GM23338 (cell line): ENCODE data around the gene TBATA. TPM values are rescaled to one million over a fixed set of nuclear protein-coding genes. Genes with fewer than 3 reads are reported as not detected.

Experiments used
- ATAC-seq: fragments of 200-7000 bp; cut with Tn5 transposase; 3 replicates; pipeline ENCODE4 v1.9.1; 2020
- DNase-seq: peaks from one replicate; pipeline ENCODE4 v3.0.0-alpha.2; 2015; ENCODE audit warnings: low spot score
- H2AFZ ChIP-seq: fragments of 200-600 bp; sonication (generic); 2 replicates; pipeline ENCODE4 v1.8.0; 2016; ENCODE audit warnings: antibody characterized with exemption, mild to moderate bottlenecking, moderate library complexity
- H3F3A ChIP-seq: fragments of 200-600 bp; sonication (generic); replicated peaks from 2 replicates; pipeline ENCODE4 v1.8.0; 2017; ENCODE audit warnings: antibody characterized with exemption, mixed run types, low read depth
- H3K27ac ChIP-seq: fragments of 200-600 bp; sonication (generic); 2 replicates; pipeline ENCODE4 v1.6.1; 2016; ENCODE audit warnings: low read depth
- H3K27me3 ChIP-seq: fragments of 200-600 bp; sonication (generic); 2 replicates; pipeline ENCODE4 v1.8.0; 2016; ENCODE audit warnings: mild to moderate bottlenecking, mixed run types, moderate library complexity; ENCODE audit not compliant: insufficient read depth
- H3K36me3 ChIP-seq: fragments of 200-600 bp; sonication (generic); 2 replicates; pipeline ENCODE4 v1.8.0; 2016; ENCODE audit warnings: mild to moderate bottlenecking; ENCODE audit not compliant: insufficient read depth
- H3K4me1 ChIP-seq: fragments of 200-600 bp; sonication (generic); 2 replicates; pipeline ENCODE4 v1.8.0; 2016; ENCODE audit warnings: mild to moderate bottlenecking, moderate library complexity; ENCODE audit not compliant: insufficient read depth
- H3K4me2 ChIP-seq: fragments of 200-600 bp; sonication (generic); 2 replicates; pipeline ENCODE4 v1.7.1; 2017; ENCODE audit warnings: mixed run types
- H3K4me3 ChIP-seq: fragments of 200-600 bp; sonication (generic); 2 replicates; pipeline ENCODE4 v1.6.1; 2016; ENCODE audit warnings: mixed run types
- H3K79me2 ChIP-seq: fragments of 200-600 bp; sonication (generic); replicated peaks from 2 replicates; pipeline ENCODE4 v1.8.0; 2017; ENCODE audit warnings: mild to moderate bottlenecking; ENCODE audit not compliant: insufficient read depth
- H3K9me2 ChIP-seq: fragments of 200-600 bp; sonication (generic); 2 replicates; pipeline ENCODE4 v1.8.0; 2017; ENCODE audit not compliant: insufficient read depth
- H4K20me1 ChIP-seq: fragments of 200-600 bp; sonication (generic); replicated peaks from 2 replicates; pipeline ENCODE4 v1.8.0; 2017; ENCODE audit warnings: mild to moderate bottlenecking; ENCODE audit not compliant: insufficient read depth
- H3K27ac Mint-ChIP-seq: 2 replicates; pipeline ENCODE4 v1.8.0; 2020; ENCODE audit warnings: inconsistent platforms, mild to moderate bottlenecking, moderate library complexity, mixed read lengths
- H3K27me3 Mint-ChIP-seq: 3 replicates; pipeline ENCODE4 v1.8.0; 2022; ENCODE audit warnings: low read depth, mild to moderate bottlenecking, moderate library complexity, mixed read lengths, inconsistent platforms; ENCODE audit not compliant: insufficient read depth, poor library complexity
- H3K36me3 Mint-ChIP-seq: 3 replicates; pipeline ENCODE4 v1.8.0; 2021; ENCODE audit warnings: low read depth, mild to moderate bottlenecking, inconsistent platforms, moderate library complexity, mixed read lengths
- H3K4me1 Mint-ChIP-seq: 3 replicates; pipeline ENCODE4 v1.8.0; 2020; ENCODE audit warnings: mild to moderate bottlenecking, inconsistent platforms, mixed read lengths
- H3K4me3 Mint-ChIP-seq: 3 replicates; pipeline ENCODE4 v1.8.0; 2021; ENCODE audit warnings: moderate library complexity, mild to moderate bottlenecking, inconsistent platforms, mixed read lengths
- H3K9me3 Mint-ChIP-seq: 3 replicates; pipeline ENCODE4 v1.8.0; 2020; ENCODE audit warnings: moderate library complexity, mild to moderate bottlenecking, inconsistent platforms, mixed read lengths
- CREB1 ChIP-seq: fragments of 250-450 bp; sonication (Bioruptor Pico); IDR thresholded peaks from 2 replicates; pipeline ENCODE4 v1.5.0; 2020; ENCODE audit warnings: low read depth, mild to moderate bottlenecking, moderate library complexity
- EZH2phosphoT487 ChIP-seq: fragments of 200-600 bp; sonication (generic); IDR thresholded peaks from one replicate; pipeline ENCODE4 v1.8.1; 2018; ENCODE audit warnings: antibody characterized with exemption; ENCODE audit not compliant: unreplicated experiment
- JUNB ChIP-seq: IDR thresholded peaks from one replicate; pipeline ENCODE4 v1.6.1; 2016; ENCODE audit warnings: antibody characterized with exemption; ENCODE audit not compliant: unreplicated experiment
- NANOG ChIP-seq: IDR thresholded peaks from 2 replicates; pipeline ENCODE4 v1.6.1; 2016; ENCODE audit warnings: antibody characterized with exemption, borderline replicate concordance
- REST ChIP-seq: IDR thresholded peaks from one replicate; pipeline ENCODE4 v1.6.1; 2018; ENCODE audit warnings: antibody characterized with exemption; ENCODE audit not compliant: unreplicated experiment
- STAT1 ChIP-seq: IDR thresholded peaks from one replicate; pipeline ENCODE4 v1.6.1; 2016; ENCODE audit warnings: antibody characterized with exemption; ENCODE audit not compliant: unreplicated experiment
- ZNF114 ChIP-seq: fragments of 250-450 bp; sonication (Bioruptor Pico); IDR thresholded peaks from 2 replicates; pipeline ENCODE4 v1.5.0; 2020; ENCODE audit warnings: mild to moderate bottlenecking, moderate library complexity
- ZNF331 ChIP-seq: fragments of 250-450 bp; sonication (Bioruptor Pico); IDR thresholded peaks from 2 replicates; pipeline ENCODE4 v1.5.0; 2020; ENCODE audit warnings: low read depth, mild to moderate bottlenecking, moderate library complexity
- polyA plus RNA-seq: library from polyadenylated mRNA; unstranded; fragments of >200 nt; fragmentation: Nextera tagmentation; extraction: Ambion mirVana; gene quantifications from 2 replicates; pipeline ENCODE4 v1.2.1, GENCODE V29; 2016
- total RNA-seq: library from RNA; depleted of rRNA; stranded (reverse); fragments of >200 nt; shearing (Covaris generic); gene quantifications from 2 replicates; pipeline ENCODE4 v1.2.3, GENCODE V29; 2014
- TF ChIP-seq, protein P1 (sequence below), 2 experiments: fragments of 200-600 bp in 1 of 2; sonication (generic) in 1 of 2; conservative IDR thresholded peaks; 2 replicates each; pipeline versions ENCODE4 v1.5.1 to v1.6.1; 2016 to 2017; ENCODE audit warnings: antibody characterized with exemption in 2 of 2, low read depth in 2 of 2, mild to moderate bottlenecking in 2 of 2, moderate library complexity in 1 of 2

The TBATA gene
- total and polyA plus RNA-seq, 2 experiments from 2014 or later: not detected

- Mint-ChIP-seq H3K27me3 (peaks cover 19% of the 10 kb centered on the region), H3K4me3 (no peak overlapping the region), H3K36me3 (no peaks in the 10 kb centered on the region), H3K27ac (no peak overlapping the region), H3K4me1 (peaks cover 9% of the 10 kb centered on the region; the same call in 2 of the 3 replicates), H3K9me3 (no peaks in the 10 kb centered on the region)
- H3F3A ChIP-seq: no peaks in the 10 kb centered on the region
- H3K4me2 ChIP-seq: no peak overlapping the region
- no peaks in the 10 kb centered on the region for H3K9me2 ChIP-seq
- no peak overlapping the region for H2AFZ ChIP-seq
- no peak for DNase-seq
- no peaks in the 10 kb centered on the region for H3K4me1 ChIP-seq
- H4K20me1 ChIP-seq: no peaks in the 10 kb centered on the region
- no peaks in the 10 kb centered on the region for H3K27me3 ChIP-seq
- H3K79me2 ChIP-seq: no peaks in the 10 kb centered on the region
- H3K4me3 ChIP-seq: no peak overlapping the region
- ATAC-seq: no peak
- H3K36me3 ChIP-seq: no peaks in the 10 kb centered on the region
- TF ChIP-seq ZNF331 (CRISPR knock-in tag): no peak
- TF ChIP-seq, protein P1, sequence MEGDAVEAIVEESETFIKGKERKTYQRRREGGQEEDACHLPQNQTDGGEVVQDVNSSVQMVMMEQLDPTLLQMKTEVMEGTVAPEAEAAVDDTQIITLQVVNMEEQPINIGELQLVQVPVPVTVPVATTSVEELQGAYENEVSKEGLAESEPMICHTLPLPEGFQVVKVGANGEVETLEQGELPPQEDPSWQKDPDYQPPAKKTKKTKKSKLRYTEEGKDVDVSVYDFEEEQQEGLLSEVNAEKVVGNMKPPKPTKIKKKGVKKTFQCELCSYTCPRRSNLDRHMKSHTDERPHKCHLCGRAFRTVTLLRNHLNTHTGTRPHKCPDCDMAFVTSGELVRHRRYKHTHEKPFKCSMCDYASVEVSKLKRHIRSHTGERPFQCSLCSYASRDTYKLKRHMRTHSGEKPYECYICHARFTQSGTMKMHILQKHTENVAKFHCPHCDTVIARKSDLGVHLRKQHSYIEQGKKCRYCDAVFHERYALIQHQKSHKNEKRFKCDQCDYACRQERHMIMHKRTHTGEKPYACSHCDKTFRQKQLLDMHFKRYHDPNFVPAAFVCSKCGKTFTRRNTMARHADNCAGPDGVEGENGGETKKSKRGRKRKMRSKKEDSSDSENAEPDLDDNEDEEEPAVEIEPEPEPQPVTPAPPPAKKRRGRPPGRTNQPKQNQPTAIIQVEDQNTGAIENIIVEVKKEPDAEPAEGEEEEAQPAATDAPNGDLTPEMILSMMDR (conservative IDR thresholded peaks at IDR 0.05; ENCODE audit: low read depth in 2 of 2): no peak
- no peak for TF ChIP-seq CREB1
- no peak for TF ChIP-seq STAT1
- TF ChIP-seq NANOG: no peak
- no peak for TF ChIP-seq REST
- no peak for TF ChIP-seq JUNB
- H3K27ac ChIP-seq: no peak overlapping the region
Measured at GRCh38 chr10:70733051-70733450, 52.1 kb downstream of the TBATA start.

- Mint-ChIP-seq H3K36me3 (no peaks in the 10 kb centered on the region), H3K4me3 (no peak overlapping the region), H3K27me3 (peaks cover 19% of the 10 kb centered on the region), H3K4me1 (peaks cover 9% of the 10 kb centered on the region; the same call in 2 of the 3 replicates), H3K27ac (no peak overlapping the region), H3K9me3 (no peaks in the 10 kb centered on the region)
- H3K27ac ChIP-seq: no peak overlapping the region
- no peaks in the 10 kb centered on the region for H3F3A ChIP-seq
- no peak overlapping the region for H3K4me3 ChIP-seq
- no peaks in the 10 kb centered on the region for H3K27me3 ChIP-seq
- no peaks in the 10 kb centered on the region for H3K4me1 ChIP-seq
- no peaks in the 10 kb centered on the region for H3K79me2 ChIP-seq
- DNase-seq (no peak), ATAC-seq (no peak)
- H3K4me2 ChIP-seq: no peak overlapping the region
- no peak for TF ChIP-seq NANOG
- no peak for TF ChIP-seq EZH2phosphoT487
- TF ChIP-seq CREB1: no peak
- TF ChIP-seq ZNF114 (CRISPR knock-in tag): no peak
- no peaks in the 10 kb centered on the region for H3K36me3 ChIP-seq
- no peaks in the 10 kb centered on the region for H3K9me2 ChIP-seq
- no peak overlapping the region for H2AFZ ChIP-seq
- no peaks in the 10 kb centered on the region for H4K20me1 ChIP-seq
Measured at GRCh38 chr10:70732569-70732968, 52.6 kb downstream of the TBATA start.
